ENCODE results near the gene MYPN.
"Not testable (repeated sequence)": the region's sequence is repeated elsewhere in the genome, so short reads cannot be mapped to it uniquely, and the experiment has no call there.

Gene MYPN, protein sequence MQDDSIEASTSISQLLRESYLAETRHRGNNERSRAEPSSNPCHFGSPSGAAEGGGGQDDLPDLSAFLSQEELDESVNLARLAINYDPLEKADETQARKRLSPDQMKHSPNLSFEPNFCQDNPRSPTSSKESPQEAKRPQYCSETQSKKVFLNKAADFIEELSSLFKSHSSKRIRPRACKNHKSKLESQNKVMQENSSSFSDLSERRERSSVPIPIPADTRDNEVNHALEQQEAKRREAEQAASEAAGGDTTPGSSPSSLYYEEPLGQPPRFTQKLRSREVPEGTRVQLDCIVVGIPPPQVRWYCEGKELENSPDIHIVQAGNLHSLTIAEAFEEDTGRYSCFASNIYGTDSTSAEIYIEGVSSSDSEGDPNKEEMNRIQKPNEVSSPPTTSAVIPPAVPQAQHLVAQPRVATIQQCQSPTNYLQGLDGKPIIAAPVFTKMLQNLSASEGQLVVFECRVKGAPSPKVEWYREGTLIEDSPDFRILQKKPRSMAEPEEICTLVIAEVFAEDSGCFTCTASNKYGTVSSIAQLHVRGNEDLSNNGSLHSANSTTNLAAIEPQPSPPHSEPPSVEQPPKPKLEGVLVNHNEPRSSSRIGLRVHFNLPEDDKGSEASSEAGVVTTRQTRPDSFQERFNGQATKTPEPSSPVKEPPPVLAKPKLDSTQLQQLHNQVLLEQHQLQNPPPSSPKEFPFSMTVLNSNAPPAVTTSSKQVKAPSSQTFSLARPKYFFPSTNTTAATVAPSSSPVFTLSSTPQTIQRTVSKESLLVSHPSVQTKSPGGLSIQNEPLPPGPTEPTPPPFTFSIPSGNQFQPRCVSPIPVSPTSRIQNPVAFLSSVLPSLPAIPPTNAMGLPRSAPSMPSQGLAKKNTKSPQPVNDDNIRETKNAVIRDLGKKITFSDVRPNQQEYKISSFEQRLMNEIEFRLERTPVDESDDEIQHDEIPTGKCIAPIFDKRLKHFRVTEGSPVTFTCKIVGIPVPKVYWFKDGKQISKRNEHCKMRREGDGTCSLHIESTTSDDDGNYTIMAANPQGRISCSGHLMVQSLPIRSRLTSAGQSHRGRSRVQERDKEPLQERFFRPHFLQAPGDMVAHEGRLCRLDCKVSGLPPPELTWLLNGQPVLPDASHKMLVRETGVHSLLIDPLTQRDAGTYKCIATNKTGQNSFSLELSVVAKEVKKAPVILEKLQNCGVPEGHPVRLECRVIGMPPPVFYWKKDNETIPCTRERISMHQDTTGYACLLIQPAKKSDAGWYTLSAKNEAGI (N-terminal part only)

DNA sequence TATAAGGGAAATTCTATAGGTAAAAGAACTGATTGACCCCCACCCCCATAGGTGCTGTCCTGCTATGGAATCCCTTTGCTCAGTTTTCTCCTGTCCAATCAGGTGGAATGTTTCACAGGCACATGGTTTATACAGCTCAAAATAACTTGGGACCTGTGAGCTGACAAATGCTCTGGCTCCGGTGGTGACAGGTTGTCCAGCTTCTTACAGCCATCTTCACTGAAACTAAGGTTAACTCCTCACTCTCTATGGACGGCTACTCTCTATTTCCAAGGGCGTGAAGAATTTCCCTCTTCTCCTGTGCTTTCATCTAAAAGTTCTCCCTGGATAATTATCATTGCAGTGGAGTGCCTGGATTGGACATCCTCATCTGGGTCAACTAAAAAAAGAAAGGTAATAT lies at the start of gene MYPN:
TSS of gene MYPN (plus strand) at position 158 of the 400 bp plus-strand sequence. CDS start 11,951 bp downstream, outside the sequence.
- no peak for DNase-seq (ENCODE audit: low read depth in 2 of 3, low spot score in 1 of 3)

DNA sequence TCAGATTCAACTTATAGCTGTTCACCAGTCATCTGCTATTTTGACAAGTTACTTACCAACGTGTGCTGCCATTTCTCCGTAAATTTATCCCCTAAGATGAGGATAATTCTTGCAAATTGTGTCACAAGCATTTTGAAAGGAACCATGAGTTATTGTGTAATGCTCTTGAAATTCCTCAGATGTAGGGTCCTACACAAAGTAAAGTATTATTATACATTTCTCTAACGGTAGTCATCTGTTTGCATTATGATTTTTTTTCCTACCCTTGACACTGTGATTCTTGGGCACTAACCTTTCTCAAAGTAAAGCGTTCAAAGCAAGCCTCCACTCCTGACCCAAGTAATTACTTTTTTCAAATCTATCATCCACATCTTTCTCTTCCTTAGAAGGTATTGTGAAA lies 42.3 kb upstream of the MYPN start:
- no peak for DNase-seq (ENCODE audit: low read depth in 2 of 3, low spot score in 1 of 3)

DNA sequence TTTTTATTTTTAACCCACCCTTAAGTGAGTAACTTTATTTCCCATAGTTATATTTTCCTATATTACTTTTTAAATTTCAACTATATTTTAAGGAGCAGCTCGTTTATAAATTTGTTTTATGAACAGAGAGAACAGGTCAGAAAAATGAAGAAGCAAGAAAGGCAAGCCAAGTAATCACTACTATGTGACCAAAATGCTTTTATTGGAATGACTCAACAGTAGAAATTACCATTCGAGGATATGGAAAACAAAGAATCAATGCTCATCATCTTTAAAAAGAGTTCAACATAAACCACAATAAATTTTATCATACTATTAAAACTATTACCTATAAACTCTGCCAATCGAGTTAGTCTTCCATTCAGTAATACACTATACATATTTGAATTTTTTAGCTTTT lies 41.8 kb upstream of the MYPN start:
- no peak for DNase-seq (ENCODE audit: low read depth in 2 of 3, low spot score in 1 of 3)

DNA sequence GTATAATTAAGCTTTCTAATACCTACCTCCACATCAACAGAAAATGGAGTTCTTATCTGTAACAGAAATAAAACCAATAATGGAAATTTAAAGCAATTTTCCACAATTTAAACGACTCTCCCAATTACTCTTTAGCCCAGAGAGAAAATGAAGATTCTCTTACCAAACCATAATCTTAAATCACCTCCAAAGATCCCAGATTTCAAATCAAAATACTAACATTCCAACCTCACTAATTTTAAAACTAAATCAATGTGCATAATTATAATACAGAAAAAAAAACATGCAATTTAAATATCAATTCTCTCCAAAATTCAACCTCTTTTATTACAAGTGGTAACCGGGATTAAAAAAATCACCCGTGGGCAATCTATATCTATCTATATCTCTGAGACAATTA lies 35.7 kb upstream of the MYPN start:
- no peak for DNase-seq (ENCODE audit: low read depth in 2 of 3, low spot score in 1 of 3)

DNA sequence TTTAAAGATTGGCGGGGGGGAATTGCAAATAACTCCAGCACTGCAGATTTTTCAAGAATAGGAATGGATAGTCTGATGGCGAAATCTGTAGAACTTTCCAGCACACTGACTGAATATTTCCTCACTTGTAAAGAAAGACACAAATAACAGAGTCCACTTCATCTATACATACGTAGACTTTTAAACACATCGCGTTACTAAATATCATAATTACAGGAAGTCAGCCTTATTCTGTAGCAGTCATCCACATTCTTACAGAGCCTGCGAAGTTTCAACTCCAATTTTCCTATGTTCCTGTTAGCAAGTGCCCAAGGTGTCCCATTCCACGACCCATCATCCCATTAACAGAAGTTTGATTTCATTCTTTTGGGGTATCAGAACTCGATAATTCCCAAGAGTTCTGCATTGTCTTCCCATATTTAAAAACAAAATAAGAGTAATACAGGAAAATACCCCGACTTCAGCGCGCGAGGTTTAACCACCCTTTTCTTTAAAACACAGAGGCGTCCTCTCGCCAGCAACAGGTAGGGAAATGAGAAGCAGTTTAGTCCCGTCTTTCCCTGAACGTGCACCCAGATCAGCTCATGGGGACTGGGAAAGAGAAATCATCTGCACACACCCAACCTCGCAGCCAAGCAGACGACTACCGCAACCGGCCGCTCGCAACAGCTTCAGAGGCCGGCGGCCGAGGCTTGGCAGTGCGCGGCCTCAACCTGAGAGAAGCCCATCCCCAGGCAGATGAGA lies 35.1 kb upstream of the MYPN start:
- DNase-seq (ENCODE audit: low read depth in 2 of 3, low spot score in 1 of 3), result no peak

DNA sequence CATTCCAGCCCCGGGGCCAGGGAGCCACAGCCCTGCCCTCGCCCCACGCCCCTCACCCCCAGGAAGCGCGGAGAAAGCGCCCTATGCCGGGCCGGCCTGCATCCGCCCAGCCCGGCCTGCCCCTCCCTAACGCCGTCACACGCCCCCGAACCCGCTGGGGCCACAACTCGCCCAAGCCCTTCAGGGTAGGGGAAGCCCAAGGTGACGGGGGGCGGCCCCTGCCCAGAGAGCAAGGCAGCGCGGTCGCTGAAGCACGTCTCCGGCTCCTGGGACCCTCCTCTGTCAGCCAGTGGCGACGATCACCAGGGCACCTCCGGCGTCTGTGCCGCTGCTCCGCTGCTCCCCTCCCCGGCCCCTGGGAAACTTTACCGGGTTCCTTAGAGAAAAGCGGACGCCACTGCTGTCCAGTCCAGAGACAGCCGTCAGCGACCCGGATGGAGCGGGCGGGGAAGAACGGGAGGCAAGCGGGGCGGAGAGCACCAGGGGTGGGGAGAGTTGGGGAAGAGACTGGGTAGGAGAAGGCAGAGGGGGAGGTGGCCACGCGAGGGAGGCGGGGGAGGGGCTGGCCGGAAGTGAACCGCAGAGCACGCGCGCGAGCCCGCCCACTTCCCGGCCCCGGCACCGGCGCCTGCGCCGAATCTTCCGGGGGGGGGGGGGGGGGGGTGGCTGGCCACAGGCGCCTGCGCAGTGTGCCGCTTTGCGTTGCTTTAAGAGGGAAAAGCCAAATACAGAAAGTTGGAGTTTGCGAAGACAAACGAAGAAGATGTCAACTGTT lies 34.3 kb upstream of the MYPN start, which contains the start of gene HERC4:
TSS of gene HERC4 (minus strand) at position 509 of the 775 bp plus-strand sequence. CDS start 2,175 bp downstream, outside the sequence.
- DNase-seq (ENCODE audit: low read depth in 2 of 3, low spot score in 1 of 3), result peak; percentile 79 to 88 (median 81)

DNA sequence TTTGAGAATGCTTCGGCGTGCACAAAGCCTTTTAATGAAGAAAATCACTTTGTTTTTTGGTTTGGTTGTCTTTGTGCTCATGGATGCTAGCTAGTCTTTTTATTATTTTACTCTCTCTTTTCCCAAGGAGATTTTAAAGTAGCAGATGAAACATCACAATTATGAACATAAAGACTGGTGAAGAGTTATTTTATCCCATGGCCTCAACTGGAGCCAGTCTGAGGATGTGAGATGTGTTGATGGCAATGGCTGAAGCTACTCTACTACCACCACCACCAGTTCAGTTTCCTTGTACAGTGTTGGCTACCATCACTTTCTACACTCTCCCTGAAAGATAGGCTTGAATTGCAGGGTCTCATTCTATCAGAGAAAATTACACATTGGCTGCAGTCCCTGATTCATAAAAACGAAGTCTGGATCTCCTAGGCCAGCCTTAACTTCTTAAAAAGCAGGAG lies 33.7 kb upstream of the MYPN start:
- DNase-seq (ENCODE audit: low read depth in 2 of 3, low spot score in 1 of 3), result no peak

DNA sequence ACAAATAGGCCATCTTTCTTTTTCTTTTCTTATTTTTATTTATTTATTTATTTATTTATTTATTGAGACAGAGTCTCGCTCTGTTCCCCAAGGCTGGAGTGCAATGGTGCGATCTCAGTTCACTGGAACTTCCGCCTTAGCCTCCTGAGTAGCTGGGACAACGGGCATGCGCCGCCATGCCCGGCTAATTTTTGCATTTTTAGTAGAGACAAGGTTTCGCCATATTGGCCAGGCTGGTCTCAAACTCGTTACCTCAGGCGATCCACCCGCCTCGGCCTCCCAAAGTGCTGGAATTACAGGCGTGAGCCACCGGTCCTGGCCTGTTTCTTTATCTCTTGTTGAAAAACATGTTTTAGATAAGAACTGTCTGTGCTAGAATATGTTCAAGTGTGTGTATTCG lies 33.2 kb upstream of the MYPN start:
- DNase-seq (ENCODE audit: low read depth in 2 of 3, low spot score in 1 of 3), result not testable (repeated sequence)

DNA sequence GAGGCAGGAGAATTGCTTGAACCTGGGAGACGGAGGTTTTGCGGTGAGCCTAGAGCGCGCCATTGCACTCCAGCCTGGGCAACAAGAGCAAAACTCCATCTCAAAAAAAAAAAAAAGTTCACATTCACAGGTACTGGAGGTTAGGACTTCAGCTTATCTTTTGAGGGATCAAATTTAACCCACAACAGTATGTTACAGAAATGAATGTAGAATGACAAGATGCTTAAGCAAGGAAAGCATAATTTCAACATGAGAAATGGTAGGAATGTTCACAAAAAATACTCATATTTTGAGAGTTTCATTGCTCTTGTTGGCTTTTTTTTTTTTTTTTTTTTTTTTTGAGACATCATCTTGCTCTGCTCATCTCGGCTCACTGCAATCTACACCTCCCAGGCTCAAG lies 32.3 kb upstream of the MYPN start:
- no peak for DNase-seq (ENCODE audit: low read depth in 2 of 3, low spot score in 1 of 3)

DNA sequence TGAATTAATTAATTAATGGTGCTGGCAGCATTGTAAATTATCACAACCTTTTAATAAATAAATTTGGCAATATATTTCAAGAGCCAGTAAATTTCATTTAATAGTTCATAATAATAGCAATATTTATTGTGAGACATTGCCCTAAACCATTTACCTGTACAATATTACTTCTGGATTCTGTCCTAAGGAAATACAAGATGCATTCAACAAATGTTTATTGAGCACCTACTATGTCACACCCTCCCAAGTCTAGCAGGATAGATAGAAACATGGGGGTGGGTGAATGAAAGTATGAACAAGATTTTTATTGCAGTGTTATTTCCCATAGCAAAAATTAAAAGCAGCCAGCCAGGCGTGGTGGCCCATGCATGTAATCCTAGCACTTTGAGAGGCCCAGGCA lies 29.9 kb upstream of the MYPN start:
- no peak for DNase-seq (ENCODE audit: low read depth in 2 of 3, low spot score in 1 of 3)

DNA sequence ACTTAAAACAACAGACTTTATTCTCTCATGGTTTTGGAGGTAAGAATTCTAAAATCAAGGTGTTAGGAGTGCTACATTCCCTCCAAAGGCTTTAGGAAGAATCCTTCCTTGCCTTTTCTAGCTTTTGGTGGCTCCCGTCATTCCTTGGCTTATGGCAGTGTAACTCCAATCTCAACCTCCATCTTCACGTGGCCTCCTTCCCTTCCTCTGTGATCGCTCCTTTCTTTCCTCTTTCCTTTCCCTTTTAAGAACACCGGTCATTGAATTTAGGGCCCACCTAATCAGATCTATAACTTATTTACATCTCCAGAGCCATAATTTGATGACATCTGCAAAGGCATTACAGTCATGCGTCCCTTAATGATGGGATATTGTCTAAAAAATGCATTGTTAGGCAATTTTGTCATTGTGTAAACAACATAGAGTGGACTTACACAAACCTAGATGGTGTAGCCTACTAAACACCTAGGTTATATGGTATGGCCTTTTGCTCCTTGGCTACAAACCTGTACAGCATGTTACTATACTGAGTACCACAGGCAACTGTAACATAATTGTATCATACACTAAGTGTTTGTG lies 28.3 kb upstream of the MYPN start:
- no peak for DNase-seq (ENCODE audit: low read depth in 2 of 3, low spot score in 1 of 3)

DNA sequence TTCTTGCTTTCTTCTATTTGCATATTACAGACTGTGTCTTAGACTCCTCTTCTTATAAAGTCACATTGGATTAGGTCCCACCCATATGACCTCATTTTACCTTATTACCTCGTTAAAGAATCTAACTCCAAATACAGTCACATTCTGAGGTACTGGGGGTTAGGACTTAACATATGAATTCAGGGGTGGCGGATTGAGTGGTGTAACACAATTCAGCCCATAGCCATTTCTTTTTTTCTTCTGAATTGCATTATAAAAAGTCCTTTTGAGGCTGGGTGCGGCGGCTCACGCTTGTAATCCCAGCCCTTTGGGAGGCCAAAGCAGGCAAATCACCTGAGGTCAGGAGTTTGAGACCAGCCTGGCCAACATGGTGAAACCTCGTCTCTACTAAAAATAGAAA lies 27.4 kb upstream of the MYPN start:
- no peak for DNase-seq (ENCODE audit: low read depth in 2 of 3, low spot score in 1 of 3)

DNA sequence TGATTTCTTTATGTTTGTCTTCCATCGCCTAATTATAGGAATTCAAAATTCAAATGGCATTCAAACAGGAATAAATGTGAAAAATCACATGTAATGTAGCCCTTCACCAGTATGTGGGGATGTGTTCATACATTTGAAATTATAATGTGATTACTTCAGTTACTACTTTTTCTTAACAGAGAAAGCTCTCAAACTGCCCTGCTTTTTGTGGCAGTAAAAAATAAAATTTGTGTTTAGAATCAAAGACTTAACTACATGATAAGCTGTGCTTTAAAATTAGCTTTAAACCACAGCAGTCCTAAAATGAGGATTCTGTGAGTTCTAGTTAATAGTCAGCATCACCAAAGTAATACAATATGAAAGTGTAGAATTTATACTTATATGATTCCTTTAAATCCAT lies 26.4 kb upstream of the MYPN start:
- no peak for DNase-seq (ENCODE audit: low read depth in 2 of 3, low spot score in 1 of 3)

DNA sequence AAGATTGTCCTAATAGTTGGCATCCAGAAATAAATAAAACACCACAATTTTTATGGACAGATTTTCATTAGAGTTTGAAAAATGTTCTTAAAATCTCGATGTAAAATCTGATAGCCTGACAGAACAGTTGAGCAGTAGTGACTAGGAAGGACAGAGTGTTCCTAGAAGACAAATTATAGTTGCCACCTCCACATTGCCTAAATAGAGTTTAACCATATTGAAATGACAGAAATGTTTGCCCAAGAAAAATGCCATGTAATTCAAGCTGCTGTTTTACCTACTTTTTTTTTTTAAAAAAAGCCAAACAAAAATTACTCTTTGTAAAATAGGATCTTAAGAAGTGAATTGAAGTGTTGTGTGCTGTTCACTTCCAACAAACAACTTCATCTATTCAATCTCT lies 25.3 kb upstream of the MYPN start:
- DNase-seq (ENCODE audit: low read depth in 2 of 3, low spot score in 1 of 3), result no peak

DNA sequence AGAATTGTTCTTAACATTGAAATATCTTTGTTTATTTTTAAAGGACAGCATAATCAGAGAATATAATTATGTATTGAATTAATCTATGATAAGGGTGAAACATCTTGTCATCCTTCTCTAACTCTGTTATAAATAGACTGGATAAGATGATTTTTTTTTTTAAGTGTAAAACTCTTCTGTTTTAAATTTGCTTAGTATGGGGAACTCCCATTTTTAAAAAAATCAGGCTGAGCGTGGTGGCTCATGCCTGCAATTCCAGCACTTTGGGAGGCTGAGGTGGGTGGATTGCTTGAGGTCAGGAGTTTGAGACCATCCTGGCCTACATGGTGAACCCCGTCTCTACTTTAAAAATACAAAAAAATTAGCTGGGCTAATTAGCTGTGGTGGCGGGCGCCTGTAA lies 24.8 kb upstream of the MYPN start:
- no peak for DNase-seq (ENCODE audit: low read depth in 2 of 3, low spot score in 1 of 3)

DNA sequence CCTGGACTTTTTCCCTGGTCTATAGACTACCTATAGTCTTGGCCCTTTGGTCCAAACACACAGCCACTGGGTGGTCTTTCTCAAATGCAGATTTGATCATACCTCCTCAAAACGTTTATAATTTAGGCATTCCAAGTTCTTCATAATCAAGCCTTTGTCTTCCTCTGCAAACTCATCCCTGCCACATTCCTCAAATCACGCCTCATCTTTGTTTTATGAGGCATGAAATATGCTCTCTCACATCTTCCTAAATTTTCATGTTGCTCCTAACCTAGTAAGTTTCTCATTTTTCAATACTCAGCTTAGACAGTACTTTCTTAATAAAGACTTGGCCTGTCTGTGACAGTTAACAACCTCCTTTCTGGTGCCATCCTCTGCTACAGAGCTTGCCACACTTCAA lies 23.3 kb upstream of the MYPN start:
- no peak for DNase-seq (ENCODE audit: low read depth in 2 of 3, low spot score in 1 of 3)

DNA sequence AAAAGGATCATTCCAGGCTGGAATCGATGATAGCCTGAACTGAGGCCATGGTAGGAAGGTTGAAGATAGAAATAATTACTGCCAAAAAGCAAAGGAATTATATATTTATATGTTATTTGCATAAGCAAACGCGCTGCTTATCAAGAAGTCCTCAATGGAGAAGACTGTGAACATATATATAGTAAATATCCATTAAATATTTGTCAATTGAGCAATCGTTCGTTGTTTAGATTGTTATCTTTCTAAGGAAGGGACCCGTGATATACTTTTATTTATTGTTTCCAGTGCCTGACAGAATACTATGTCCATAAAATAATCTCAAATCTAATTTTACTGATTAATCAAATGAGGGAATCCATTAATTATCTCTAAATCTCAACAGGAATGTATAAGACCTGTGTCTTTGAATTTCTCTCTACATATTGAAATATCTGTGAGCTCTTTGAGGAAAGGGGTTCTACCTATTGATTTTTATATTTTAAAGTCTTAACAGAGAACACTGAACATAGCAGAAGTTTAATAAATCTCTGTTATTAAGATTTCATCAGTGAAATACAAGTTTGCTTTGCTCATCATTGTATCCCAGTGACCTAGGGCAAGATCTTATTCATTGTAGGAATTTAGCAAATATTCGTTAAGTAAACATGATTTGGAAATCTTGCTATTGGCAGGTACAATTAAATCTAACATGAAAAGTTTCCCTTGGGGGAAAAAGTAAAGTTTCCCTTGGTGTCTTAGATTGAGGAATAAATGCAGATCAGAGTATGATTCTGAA lies 22.2 kb upstream of the MYPN start:
- no peak for DNase-seq (ENCODE audit: low read depth in 2 of 3, low spot score in 1 of 3)

DNA sequence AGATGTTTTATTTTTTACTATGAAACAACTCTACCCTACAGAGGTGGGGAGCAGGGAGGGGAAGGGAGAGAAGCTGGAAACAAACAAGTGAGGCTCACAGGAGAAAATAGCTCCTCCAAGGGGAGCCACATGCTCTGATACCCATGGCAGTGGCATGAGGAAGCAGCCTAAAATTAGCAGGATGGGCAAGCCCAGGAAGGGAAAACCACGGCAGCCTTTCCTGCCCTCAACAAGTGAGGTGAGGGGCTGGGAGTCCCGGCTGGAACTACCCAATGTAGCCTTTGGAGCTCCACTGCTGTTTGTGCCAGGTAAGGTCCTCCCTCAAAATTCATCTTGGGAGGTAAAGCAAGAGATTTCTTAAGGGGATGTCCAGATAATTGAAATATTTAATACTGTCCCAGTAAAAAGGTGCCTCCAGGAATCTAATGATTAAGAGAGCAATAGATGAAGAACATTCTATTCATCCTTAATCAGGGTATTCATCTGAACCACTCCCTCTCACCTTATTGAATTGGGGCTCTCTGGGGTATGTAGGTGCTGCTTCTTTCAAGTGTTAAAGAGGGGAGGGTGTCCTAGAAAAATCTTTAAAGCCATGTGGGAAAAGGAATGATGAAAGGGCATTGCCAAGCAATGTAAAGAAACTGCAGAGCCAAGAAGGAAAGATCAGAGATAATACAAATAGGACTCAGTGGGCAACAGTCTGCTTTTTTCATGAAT lies 21.4 kb upstream of the MYPN start:
- no peak for DNase-seq (ENCODE audit: low read depth in 2 of 3, low spot score in 1 of 3)

Data from stimulated activated CD4-positive, alpha-beta T cell treated with anti-CD3 and anti-CD28 coated beads, Interleukin-12 subunit alpha, Interleukin-12 subunit beta, amount 100 ng/mL, for 48 hours (primary cell).